ENCODE results near the gene NENF. TPM values are rescaled to one million over a fixed set of nuclear protein-coding genes. Genes with fewer than 3 reads are reported as not detected.
"Not testable (repeated sequence)": the region's sequence is repeated elsewhere in the genome, so short reads cannot be mapped to it uniquely, and the experiment has no call there.

Gene NENF
- total RNA-seq, result 29.7 and 32.5 TPM in 2 replicates

GRCh38 chr1:212432661-212433576 is at the start of gene NENF:
Gene NENF, plus strand, starts transcription at chr1:212432920. Its CDS starts 24 bp downstream, at chr1:212432944.
- H3K9me3 Mint-ChIP-seq, result no peaks in the 10 kb centered on the region
- peak within 1 kb of the TSS; percentile 53 for H3K27ac Mint-ChIP-seq
- peaks cover 6% of the 10 kb centered on the region for H3K27me3 Mint-ChIP-seq (ENCODE audit: insufficient read depth)
- H3K4me3 Mint-ChIP-seq, result peak within 1 kb of the TSS; percentile 77
- intact Hi-C loops (cut with micrococcal nuclease), result loop anchor here (1.0 to 5.0 kb wide), 6 partner anchors 19 to 496 kb away; partner anchors contain the start of genes ATF3, DTL, INTS7 and PACC1
- DNase-seq (ENCODE audit: low spot score), result peak; percentile 74
- no peaks in the 10 kb centered on the region for H3K36me3 Mint-ChIP-seq (ENCODE audit: low read depth)
- peaks cover 31% of the 10 kb centered on the region for H3K4me1 Mint-ChIP-seq (ENCODE audit: low read depth)

GRCh38 chr1:212386029-212386428 is 46.7 kb upstream of the NENF start:
- Mint-ChIP-seq H3K27ac (no peak overlapping the region), H3K4me1 (ENCODE audit: low read depth) (no peaks in the 10 kb centered on the region), H3K4me3 (no peak overlapping the region), H3K27me3 (ENCODE audit: insufficient read depth) (no peaks in the 10 kb centered on the region), H3K9me3 (peaks cover 12% of the 10 kb centered on the region), H3K36me3 (ENCODE audit: low read depth) (peaks cover 47% of the 10 kb centered on the region)
- intact Hi-C loops (cut with micrococcal nuclease), result no loop called here
- DNase-seq (ENCODE audit: low spot score), result no peak

GRCh38 chr1:212388985-212389716 is 43.6 kb upstream of the NENF start:
- no peak overlapping the region for H3K4me3 Mint-ChIP-seq
- H3K27ac Mint-ChIP-seq, result no peak overlapping the region
- no peak for DNase-seq (ENCODE audit: low spot score)
- peaks cover 12% of the 10 kb centered on the region for H3K9me3 Mint-ChIP-seq
- peaks cover 5% of the 10 kb centered on the region for H3K4me1 Mint-ChIP-seq (ENCODE audit: low read depth)
- intact Hi-C loops (cut with micrococcal nuclease), result no loop called here
- peaks cover 57% of the 10 kb centered on the region for H3K36me3 Mint-ChIP-seq (ENCODE audit: low read depth)
- H3K27me3 Mint-ChIP-seq (ENCODE audit: insufficient read depth), result no peaks in the 10 kb centered on the region

GRCh38 chr1:212395678-212396437 is 36.9 kb upstream of the NENF start:
- intact Hi-C loops (cut with micrococcal nuclease); H3K27ac Mint-ChIP-seq; DNase-seq (ENCODE audit: low spot score); H3K4me3 Mint-ChIP-seq; H3K27me3 Mint-ChIP-seq (ENCODE audit: insufficient read depth): not testable (repeated sequence)
- Mint-ChIP-seq H3K9me3 (peaks cover 12% of the 10 kb centered on the region), H3K4me1 (ENCODE audit: low read depth) (peaks cover 10% of the 10 kb centered on the region), H3K36me3 (ENCODE audit: low read depth) (peaks cover 45% of the 10 kb centered on the region)

- Mint-ChIP-seq H3K9me3 (peaks cover 12% of the 10 kb centered on the region), H3K36me3 (ENCODE audit: low read depth) (peaks cover 38% of the 10 kb centered on the region), H3K4me1 (ENCODE audit: low read depth) (peaks cover 8% of the 10 kb centered on the region), H3K4me3 (no peak overlapping the region), H3K27ac (no peak overlapping the region), H3K27me3 (ENCODE audit: insufficient read depth) (no peaks in the 10 kb centered on the region)
- DNase-seq (ENCODE audit: low spot score), result no peak
- intact Hi-C loops (cut with micrococcal nuclease), result no loop called here
These were observed 36.1 kb upstream of the NENF start for GRCh38 chr1:212396638-212397037.

GRCh38 chr1:212397171-212397570 is 35.5 kb upstream of the NENF start:
- Mint-ChIP-seq H3K36me3 (ENCODE audit: low read depth) (peaks cover 38% of the 10 kb centered on the region), H3K4me3 (no peak overlapping the region), H3K27ac (no peak overlapping the region), H3K4me1 (ENCODE audit: low read depth) (peaks cover 6% of the 10 kb centered on the region), H3K27me3 (ENCODE audit: insufficient read depth) (no peaks in the 10 kb centered on the region), H3K9me3 (peaks cover 12% of the 10 kb centered on the region)
- intact Hi-C loops (cut with micrococcal nuclease), result no loop called here
- no peak for DNase-seq (ENCODE audit: low spot score)

GRCh38 chr1:212401042-212401441 is 31.7 kb upstream of the NENF start:
- Mint-ChIP-seq H3K4me3 (no peak overlapping the region), H3K9me3 (peaks cover 11% of the 10 kb centered on the region), H3K27ac (no peak overlapping the region), H3K4me1 (ENCODE audit: low read depth) (peaks cover 6% of the 10 kb centered on the region), H3K27me3 (ENCODE audit: insufficient read depth) (no peaks in the 10 kb centered on the region), H3K36me3 (ENCODE audit: low read depth) (peaks cover 33% of the 10 kb centered on the region)
- no peak for DNase-seq (ENCODE audit: low spot score)
- intact Hi-C loops (cut with micrococcal nuclease), result no loop called here

- H3K4me1 Mint-ChIP-seq (ENCODE audit: low read depth), result peaks cover 6% of the 10 kb centered on the region
- no peaks in the 10 kb centered on the region for H3K27me3 Mint-ChIP-seq (ENCODE audit: insufficient read depth)
- H3K4me3 Mint-ChIP-seq, result no peak overlapping the region
- intact Hi-C loops (cut with micrococcal nuclease), result no loop called here
- peaks cover 30% of the 10 kb centered on the region for H3K36me3 Mint-ChIP-seq (ENCODE audit: low read depth)
- peaks cover 1% of the 10 kb centered on the region for H3K9me3 Mint-ChIP-seq
- no peak overlapping the region for H3K27ac Mint-ChIP-seq
- DNase-seq (ENCODE audit: low spot score), result no peak
These were observed 30.7 kb upstream of the NENF start for GRCh38 chr1:212401838-212402582.

- Mint-ChIP-seq H3K9me3 (no peaks in the 10 kb centered on the region), H3K4me3 (no peak overlapping the region), H3K36me3 (ENCODE audit: low read depth) (peaks cover 31% of the 10 kb centered on the region), H3K4me1 (ENCODE audit: low read depth) (peaks cover 6% of the 10 kb centered on the region), H3K27ac (no peak overlapping the region), H3K27me3 (ENCODE audit: insufficient read depth) (no peaks in the 10 kb centered on the region)
- no peak for DNase-seq (ENCODE audit: low spot score)
- intact Hi-C loops (cut with micrococcal nuclease), result no loop called here
These were observed 29.9 kb upstream of the NENF start for GRCh38 chr1:212402666-212403321.

- peaks cover 43% of the 10 kb centered on the region for H3K36me3 Mint-ChIP-seq (ENCODE audit: low read depth)
- no peak for DNase-seq (ENCODE audit: low spot score)
- intact Hi-C loops (cut with micrococcal nuclease), result loop anchor here (5.0 kb wide), 1 partner anchor 152 kb away; no protein-coding TSS in a partner anchor
- no peak overlapping the region for H3K4me3 Mint-ChIP-seq
- H3K27me3 Mint-ChIP-seq (ENCODE audit: insufficient read depth), result peaks cover 6% of the 10 kb centered on the region
- peaks cover 21% of the 10 kb centered on the region for H3K4me1 Mint-ChIP-seq (ENCODE audit: low read depth)
- no peak overlapping the region for H3K27ac Mint-ChIP-seq
- H3K9me3 Mint-ChIP-seq, result no peaks in the 10 kb centered on the region
These were observed 22.4 kb upstream of the NENF start for GRCh38 chr1:212410231-212410820.

- peak overlapping the region; percentile 100 for H3K4me3 Mint-ChIP-seq
- H3K36me3 Mint-ChIP-seq (ENCODE audit: low read depth), result peaks cover 35% of the 10 kb centered on the region
- DNase-seq (ENCODE audit: low spot score), result no peak
- peaks cover 6% of the 10 kb centered on the region for H3K27me3 Mint-ChIP-seq (ENCODE audit: insufficient read depth)
- peaks cover 21% of the 10 kb centered on the region for H3K4me1 Mint-ChIP-seq (ENCODE audit: low read depth)
- intact Hi-C loops (cut with micrococcal nuclease), result loop anchor here (5.0 kb wide), 1 partner anchor 150 kb away; no protein-coding TSS in a partner anchor
- H3K9me3 Mint-ChIP-seq, result no peaks in the 10 kb centered on the region
- no peak overlapping the region for H3K27ac Mint-ChIP-seq
These were observed 20.3 kb upstream of the NENF start for GRCh38 chr1:212412374-212412773.
